Measurements from ENCODE around the gene ERC2. TPM values are rescaled to one million over a fixed set of nuclear protein-coding genes. Genes with fewer than 3 reads are reported as not detected.

ERC2 gene
- total RNA-seq, 1 donor from 2014 or later: 0.35 TPM

- no peak for TF ChIP-seq CTCF (IDR thresholded peaks at IDR 0.05)
- Mint-ChIP-seq H3K9me3 (ENCODE audit: unreplicated experiment) (no peaks in the 10 kb centered on the region), H3K36me3 (ENCODE audit: unreplicated experiment) (no peaks in the 10 kb centered on the region), H3K27me3 (ENCODE audit: unreplicated experiment) (no peaks in the 10 kb centered on the region), H3K4me1 (ENCODE audit: unreplicated experiment) (peaks cover 16% of the 10 kb centered on the region), H3K27ac (ENCODE audit: unreplicated experiment) (no peak overlapping the region), H3K4me3 (ENCODE audit: unreplicated experiment) (no peak overlapping the region)
- DNase-seq (ENCODE audit: extremely low spot score, unreplicated experiment): no peak
Measured at GRCh38 chr3:55882006-55882405, 586.3 kb downstream of the ERC2 start.

GRCh38 chr3:55880357-55880756 is 587.9 kb downstream of the ERC2 start:
- Mint-ChIP-seq H3K27me3 (ENCODE audit: unreplicated experiment) (peaks cover 7% of the 10 kb centered on the region), H3K4me1 (ENCODE audit: unreplicated experiment) (peaks cover 12% of the 10 kb centered on the region), H3K9me3 (ENCODE audit: unreplicated experiment) (no peaks in the 10 kb centered on the region), H3K27ac (ENCODE audit: unreplicated experiment) (no peak overlapping the region), H3K4me3 (ENCODE audit: unreplicated experiment) (no peak overlapping the region), H3K36me3 (ENCODE audit: unreplicated experiment) (no peaks in the 10 kb centered on the region)
- TF ChIP-seq CTCF (IDR thresholded peaks at IDR 0.05): no peak
- DNase-seq (ENCODE audit: extremely low spot score, unreplicated experiment): no peak

GRCh38 chr3:55879901-55880331 is 588.4 kb downstream of the ERC2 start:
- no peaks in the 10 kb centered on the region for H3K9me3 Mint-ChIP-seq (ENCODE audit: unreplicated experiment)
- TF ChIP-seq CTCF (IDR thresholded peaks at IDR 0.05): no peak
- peaks cover 12% of the 10 kb centered on the region for H3K4me1 Mint-ChIP-seq (ENCODE audit: unreplicated experiment)
- H3K27me3 Mint-ChIP-seq (ENCODE audit: unreplicated experiment): peaks cover 7% of the 10 kb centered on the region
- no peak overlapping the region for H3K4me3 Mint-ChIP-seq (ENCODE audit: unreplicated experiment)
- no peak overlapping the region for H3K27ac Mint-ChIP-seq (ENCODE audit: unreplicated experiment)
- no peaks in the 10 kb centered on the region for H3K36me3 Mint-ChIP-seq (ENCODE audit: unreplicated experiment)
- DNase-seq (ENCODE audit: extremely low spot score, unreplicated experiment): no peak

- no peak for TF ChIP-seq CTCF (IDR thresholded peaks at IDR 0.05)
- H3K27ac Mint-ChIP-seq (ENCODE audit: unreplicated experiment): no peak overlapping the region
- peaks cover 16% of the 10 kb centered on the region for H3K4me1 Mint-ChIP-seq (ENCODE audit: unreplicated experiment)
- H3K36me3 Mint-ChIP-seq (ENCODE audit: unreplicated experiment): no peaks in the 10 kb centered on the region
- no peak overlapping the region for H3K4me3 Mint-ChIP-seq (ENCODE audit: unreplicated experiment)
- DNase-seq (ENCODE audit: extremely low spot score, unreplicated experiment): no peak
- peaks cover 7% of the 10 kb centered on the region for H3K27me3 Mint-ChIP-seq (ENCODE audit: unreplicated experiment)
- H3K9me3 Mint-ChIP-seq (ENCODE audit: unreplicated experiment): no peaks in the 10 kb centered on the region
Measured at GRCh38 chr3:55877703-55878102, 590.6 kb downstream of the ERC2 start.

GRCh38 chr3:55876560-55876959 is 591.7 kb downstream of the ERC2 start:
- no peak for TF ChIP-seq CTCF (IDR thresholded peaks at IDR 0.05)
- peaks cover 16% of the 10 kb centered on the region for H3K4me1 Mint-ChIP-seq (ENCODE audit: unreplicated experiment)
- DNase-seq (ENCODE audit: extremely low spot score, unreplicated experiment): no peak
- H3K27me3 Mint-ChIP-seq (ENCODE audit: unreplicated experiment): peaks cover 7% of the 10 kb centered on the region
- no peaks in the 10 kb centered on the region for H3K9me3 Mint-ChIP-seq (ENCODE audit: unreplicated experiment)
- H3K27ac Mint-ChIP-seq (ENCODE audit: unreplicated experiment): no peak overlapping the region
- no peak overlapping the region for H3K4me3 Mint-ChIP-seq (ENCODE audit: unreplicated experiment)
- no peaks in the 10 kb centered on the region for H3K36me3 Mint-ChIP-seq (ENCODE audit: unreplicated experiment)
